ENCODE results near the gene IRAK4.

Gene IRAK4

DNA sequence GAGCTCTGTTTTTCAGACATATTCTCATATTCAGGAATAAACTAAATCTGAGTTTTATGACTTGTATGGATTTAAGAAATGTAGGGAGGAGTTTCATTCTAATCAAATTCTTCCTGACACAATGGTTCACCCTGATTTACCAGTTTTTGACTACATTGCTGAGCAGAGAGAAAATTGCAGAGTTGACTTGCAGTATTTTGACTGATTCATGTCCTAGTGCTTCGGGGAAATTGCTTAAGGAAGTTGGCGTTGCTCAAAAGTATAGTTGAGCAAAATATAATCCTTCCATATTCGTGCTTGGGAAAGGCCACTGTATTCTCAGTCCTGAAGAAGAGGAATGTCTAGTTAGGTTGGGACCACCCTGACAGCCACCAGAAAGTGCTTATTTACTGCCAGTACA is 48.6 kb downstream of the IRAK4 start:
- no peak overlapping the region for H3K4me3 ChIP-seq (replicated peaks in 1 of 2; ENCODE audit: low read depth in 2 of 2, low read length in 2 of 2)
- TF ChIP-seq CTCF (IDR thresholded peaks at IDR 0.05; ENCODE audit: low read depth, low read length) = no peak
- DNase-seq (ENCODE audit: low read depth in 2 of 2) = no peak

GRCh38 chr12:43812057-43812456 is 53.3 kb downstream of the IRAK4 start:
- no peak for DNase-seq (ENCODE audit: low read depth in 2 of 2)
- no peak for TF ChIP-seq CTCF (IDR thresholded peaks at IDR 0.05; ENCODE audit: low read depth, low read length)
- H3K4me3 ChIP-seq (replicated peaks in 1 of 2; ENCODE audit: low read depth in 2 of 2, low read length in 2 of 2) = no peak overlapping the region

DNA sequence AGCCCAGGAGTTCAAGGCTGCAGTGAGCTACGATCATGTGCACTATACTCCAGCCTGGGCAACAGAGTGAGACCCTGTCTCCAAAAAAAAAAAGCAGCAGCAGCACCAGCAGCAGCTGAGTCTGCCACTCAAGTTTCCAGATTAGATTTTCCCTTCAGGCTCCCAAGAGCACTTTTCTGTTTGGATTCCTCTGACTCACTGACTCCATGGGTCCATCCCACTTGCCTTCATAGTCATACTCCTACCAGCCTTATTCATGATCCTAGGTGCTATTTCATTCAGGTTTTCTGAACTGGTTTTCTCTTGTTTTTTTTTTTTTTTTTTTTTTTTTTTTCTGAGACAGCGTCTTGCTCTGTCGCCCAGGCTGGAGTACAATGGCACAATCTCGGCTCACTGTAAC is 54.2 kb downstream of the IRAK4 start:
- no peak for DNase-seq (ENCODE audit: low read depth in 2 of 2)
- H3K4me3 ChIP-seq (replicated peaks in 1 of 2; ENCODE audit: low read depth in 2 of 2, low read length in 2 of 2) = no peak overlapping the region
- TF ChIP-seq CTCF (IDR thresholded peaks at IDR 0.05; ENCODE audit: low read depth, low read length) = no peak

GRCh38 chr12:43815416-43815815 is 56.7 kb downstream of the IRAK4 start:
- DNase-seq (ENCODE audit: low read depth in 2 of 2) = no peak
- H3K4me3 ChIP-seq (replicated peaks in 1 of 2; ENCODE audit: low read depth in 2 of 2, low read length in 2 of 2) = no peak overlapping the region
- TF ChIP-seq CTCF (IDR thresholded peaks at IDR 0.05; ENCODE audit: low read depth, low read length) = no peak

GRCh38 chr12:43816168-43816567 is 57.4 kb downstream of the IRAK4 start:
- no peak overlapping the region for H3K4me3 ChIP-seq (replicated peaks in 1 of 2; ENCODE audit: low read depth in 2 of 2, low read length in 2 of 2)
- no peak for DNase-seq (ENCODE audit: low read depth in 2 of 2)
- no peak for TF ChIP-seq CTCF (IDR thresholded peaks at IDR 0.05; ENCODE audit: low read depth, low read length)

GRCh38 chr12:43824207-43824775 is 65.5 kb downstream of the IRAK4 start:
- no peak overlapping the region for H3K4me3 ChIP-seq (replicated peaks in 1 of 2; ENCODE audit: low read depth in 2 of 2, low read length in 2 of 2)
- no peak for DNase-seq (ENCODE audit: low read depth in 2 of 2)
- TF ChIP-seq CTCF (IDR thresholded peaks at IDR 0.05; ENCODE audit: low read depth, low read length) = no peak

GRCh38 chr12:43826681-43827080 is 67.9 kb downstream of the IRAK4 start:
- no peak for DNase-seq (ENCODE audit: low read depth in 2 of 2)
- no peak overlapping the region for H3K4me3 ChIP-seq (replicated peaks in 1 of 2; ENCODE audit: low read depth in 2 of 2, low read length in 2 of 2)
- no peak for TF ChIP-seq CTCF (IDR thresholded peaks at IDR 0.05; ENCODE audit: low read depth, low read length)
